ENCODE results near the gene KIF4A. TPM values are rescaled to one million over a fixed set of nuclear protein-coding genes. Genes with fewer than 3 reads are reported as not detected.
"Not testable (repeated sequence)": the region's sequence is repeated elsewhere in the genome, so short reads cannot be mapped to it uniquely, and the experiment has no call there.

KIF4A gene
- total RNA-seq, 1 donor from 2014 or later = 0.86 TPM

- Histone ChIP-seq H3K27ac (no peak overlapping the region), H3K27me3 (ENCODE audit: low read depth) (no peaks in the 10 kb centered on the region), H3K9me3 (no peaks in the 10 kb centered on the region), H3K36me3 (no peaks in the 10 kb centered on the region), H3K4me1 (no peaks in the 10 kb centered on the region), H3K4me3 (no peak overlapping the region)
- DNase-seq (no peak), ATAC-seq (no peak)
- no peak for TF ChIP-seq CTCF (IDR thresholded peaks at IDR 0.05)
- intact Hi-C loops (cut with DNase I) = no loop called here
These were observed 32.2 kb upstream of the KIF4A start for GRCh38 chrX:70257423-70258288.

- Histone ChIP-seq H3K4me3 (no peak within 1 kb of the TSS), H3K27ac (no peak within 1 kb of the TSS), H3K36me3 (no peaks in the 10 kb centered on the region), H3K9me3 (no peaks in the 10 kb centered on the region), H3K4me1 (no peaks in the 10 kb centered on the region), H3K27me3 (ENCODE audit: low read depth) (no peaks in the 10 kb centered on the region)
- DNase-seq (no peak), ATAC-seq (no peak)
- intact Hi-C loops (cut with DNase I) = no loop called here
- no peak for TF ChIP-seq CTCF (IDR thresholded peaks at IDR 0.05)
These were observed 29.8 kb upstream of the KIF4A start, which contains the start of gene P2RY4 for GRCh38 chrX:70260104-70260503. Gene P2RY4 (minus strand): TSS chrX:70260204. CDS start chrX:70259624, 580 bp downstream.

GRCh38 chrX:70262952-70263567 lies 26.8 kb upstream of the KIF4A start:
- Histone ChIP-seq H3K27ac (no peak overlapping the region), H3K4me3 (no peak overlapping the region), H3K4me1 (no peaks in the 10 kb centered on the region), H3K27me3 (ENCODE audit: low read depth) (no peaks in the 10 kb centered on the region), H3K9me3 (no peaks in the 10 kb centered on the region), H3K36me3 (no peaks in the 10 kb centered on the region)
- peak; percentile 46 to 71 for ATAC-seq
- DNase-seq = no peak
- intact Hi-C loops (cut with DNase I) = no loop called here
- TF ChIP-seq CTCF (IDR thresholded peaks at IDR 0.05) = peak; percentile 37

- ATAC-seq (no peak), DNase-seq (no peak)
- TF ChIP-seq CTCF (IDR thresholded peaks at IDR 0.05) = no peak
- H3K27me3 ChIP-seq (ENCODE audit: low read depth) = no peaks in the 10 kb centered on the region
- H3K36me3 ChIP-seq = no peaks in the 10 kb centered on the region
- intact Hi-C loops (cut with DNase I) = no loop called here
- no peak overlapping the region for H3K4me3 ChIP-seq
- no peaks in the 10 kb centered on the region for H3K4me1 ChIP-seq
- no peak overlapping the region for H3K27ac ChIP-seq
- H3K9me3 ChIP-seq = no peaks in the 10 kb centered on the region
These were observed 25.1 kb upstream of the KIF4A start for GRCh38 chrX:70264784-70265183.

GRCh38 chrX:70268034-70268433 lies 21.9 kb upstream of the KIF4A start, which contains the start of gene ARR3:
Gene ARR3 (plus strand): TSS chrX:70268334. CDS start chrX:70269386, 1,052 bp downstream.
- no peak within 1 kb of the TSS for H3K27ac ChIP-seq
- TF ChIP-seq CTCF (IDR thresholded peaks at IDR 0.05) = no peak
- no peaks in the 10 kb centered on the region for H3K27me3 ChIP-seq (ENCODE audit: low read depth)
- ATAC-seq = no peak
- H3K36me3 ChIP-seq = no peaks in the 10 kb centered on the region
- no peak for DNase-seq
- no peaks in the 10 kb centered on the region for H3K4me1 ChIP-seq
- H3K4me3 ChIP-seq = no peak within 1 kb of the TSS
- intact Hi-C loops (cut with DNase I) = no loop called here
- H3K9me3 ChIP-seq = no peaks in the 10 kb centered on the region

- H3K4me3 ChIP-seq; H3K4me1 ChIP-seq; intact Hi-C loops (cut with DNase I); H3K36me3 ChIP-seq; H3K27ac ChIP-seq; ATAC-seq; DNase-seq; H3K27me3 ChIP-seq (ENCODE audit: low read depth); H3K9me3 ChIP-seq: not testable (repeated sequence)
These were observed 15.9 kb upstream of the KIF4A start for GRCh38 chrX:70274029-70274428.
